Fibroblast of the aortic adventitia (primary cell): Measurements from ENCODE around the gene FOXD2. TPM values are rescaled to one million over a fixed set of nuclear protein-coding genes. Genes with fewer than 3 reads are reported as not detected.

ENCODE experiments used
- DNase-seq: peaks from one replicate; pipeline ENCODE4 v3.0.0-alpha.2; 2010; ENCODE audit warnings: low read depth
- H3K4me3 ChIP-seq: 2 replicates; pipeline ENCODE4 v1.5.1; 2011; ENCODE audit warnings: low read depth, mild to moderate bottlenecking, control low read depth, low read length, moderate library complexity
- CTCF ChIP-seq: IDR thresholded peaks from 2 replicates; pipeline ENCODE4 v1.5.1; 2011; ENCODE audit warnings: mild to moderate bottlenecking, low read length, control low read depth, inconsistent platforms; ENCODE audit not compliant: insufficient read depth
- total RNA-seq: library from RNA; depleted of rRNA; stranded (reverse); fragments of >200 nt; gene quantifications from 2 replicates; pipeline ENCODE4 v1.2.3, GENCODE V29; 2012; ENCODE audit warnings: low replicate concordance

FOXD2 gene
- total RNA-seq, 1 donor, result 0.36 TPM

- H3K4me3 ChIP-seq, result no peak overlapping the region
- no peak for TF ChIP-seq CTCF
- DNase-seq, result no peak
Observed at GRCh38 chr1:47487850-47488450, 50.1 kb downstream of the FOXD2 start.

Other genes with a start within 250 kb of the FOXD2 start
- not detected in 2 replicates for gene PDZK1IP1, start 248.0 kb upstream of the FOXD2 start, total RNA-seq
- 0.08 and 0.36 TPM in 2 replicates for gene TAL1, start 205.8 kb upstream of the FOXD2 start, total RNA-seq
- 3.9 and 29.1 TPM in 2 replicates for gene STIL, start 123.9 kb upstream of the FOXD2 start, total RNA-seq
- 87.8 and 138 TPM in 2 replicates for gene CMPK1, start 104.3 kb upstream of the FOXD2 start, total RNA-seq
- not detected in 2 replicates for gene FOXE3, start 21.8 kb upstream of the FOXD2 start, total RNA-seq